ENCODE results near the gene IQGAP1. TPM values are rescaled to one million over a fixed set of nuclear protein-coding genes. Genes with fewer than 3 reads are reported as not detected.

Gene IQGAP1
- total and polyA plus RNA-seq, 2 of the 13 experiments (the other 11 are each of a cell fraction or from before 2014, with no cell fraction given): 29.5 to 37.9 TPM

- TF ChIP-seq ZBTB40 (IDR thresholded peaks at IDR 0.05) (no peak), ZBTB40 (CRISPR knock-in tag; IDR thresholded peaks at IDR 0.05) (no peak), JUN (CRISPR knock-in tag; IDR thresholded peaks at IDR 0.05) (no peak), ZSCAN12 (CRISPR knock-in tag; IDR thresholded peaks at IDR 0.05) (no peak), E2F1 (CRISPR knock-in tag; IDR thresholded peaks at IDR 0.05) (no peak), SIX1 (CRISPR knock-in tag; IDR thresholded peaks at IDR 0.05; ENCODE audit: borderline replicate concordance) (no peak), ZIK1 (CRISPR knock-in tag; IDR thresholded peaks at IDR 0.05; ENCODE audit: borderline replicate concordance, low read depth) (no peak), ZFP82 (CRISPR knock-in tag; IDR thresholded peaks at IDR 0.05; ENCODE audit: borderline replicate concordance) (no peak), NFE2L1 (CRISPR knock-in tag; IDR thresholded peaks at IDR 0.05; ENCODE audit: borderline replicate concordance) (no peak)
- TF ChIP-seq, protein P1, sequence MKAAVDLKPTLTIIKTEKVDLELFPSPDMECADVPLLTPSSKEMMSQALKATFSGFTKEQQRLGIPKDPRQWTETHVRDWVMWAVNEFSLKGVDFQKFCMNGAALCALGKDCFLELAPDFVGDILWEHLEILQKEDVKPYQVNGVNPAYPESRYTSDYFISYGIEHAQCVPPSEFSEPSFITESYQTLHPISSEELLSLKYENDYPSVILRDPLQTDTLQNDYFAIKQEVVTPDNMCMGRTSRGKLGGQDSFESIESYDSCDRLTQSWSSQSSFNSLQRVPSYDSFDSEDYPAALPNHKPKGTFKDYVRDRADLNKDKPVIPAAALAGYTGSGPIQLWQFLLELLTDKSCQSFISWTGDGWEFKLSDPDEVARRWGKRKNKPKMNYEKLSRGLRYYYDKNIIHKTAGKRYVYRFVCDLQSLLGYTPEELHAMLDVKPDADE (CRISPR knock-in tag; IDR thresholded peaks at IDR 0.05): no peak
- TF ChIP-seq, protein P2, sequence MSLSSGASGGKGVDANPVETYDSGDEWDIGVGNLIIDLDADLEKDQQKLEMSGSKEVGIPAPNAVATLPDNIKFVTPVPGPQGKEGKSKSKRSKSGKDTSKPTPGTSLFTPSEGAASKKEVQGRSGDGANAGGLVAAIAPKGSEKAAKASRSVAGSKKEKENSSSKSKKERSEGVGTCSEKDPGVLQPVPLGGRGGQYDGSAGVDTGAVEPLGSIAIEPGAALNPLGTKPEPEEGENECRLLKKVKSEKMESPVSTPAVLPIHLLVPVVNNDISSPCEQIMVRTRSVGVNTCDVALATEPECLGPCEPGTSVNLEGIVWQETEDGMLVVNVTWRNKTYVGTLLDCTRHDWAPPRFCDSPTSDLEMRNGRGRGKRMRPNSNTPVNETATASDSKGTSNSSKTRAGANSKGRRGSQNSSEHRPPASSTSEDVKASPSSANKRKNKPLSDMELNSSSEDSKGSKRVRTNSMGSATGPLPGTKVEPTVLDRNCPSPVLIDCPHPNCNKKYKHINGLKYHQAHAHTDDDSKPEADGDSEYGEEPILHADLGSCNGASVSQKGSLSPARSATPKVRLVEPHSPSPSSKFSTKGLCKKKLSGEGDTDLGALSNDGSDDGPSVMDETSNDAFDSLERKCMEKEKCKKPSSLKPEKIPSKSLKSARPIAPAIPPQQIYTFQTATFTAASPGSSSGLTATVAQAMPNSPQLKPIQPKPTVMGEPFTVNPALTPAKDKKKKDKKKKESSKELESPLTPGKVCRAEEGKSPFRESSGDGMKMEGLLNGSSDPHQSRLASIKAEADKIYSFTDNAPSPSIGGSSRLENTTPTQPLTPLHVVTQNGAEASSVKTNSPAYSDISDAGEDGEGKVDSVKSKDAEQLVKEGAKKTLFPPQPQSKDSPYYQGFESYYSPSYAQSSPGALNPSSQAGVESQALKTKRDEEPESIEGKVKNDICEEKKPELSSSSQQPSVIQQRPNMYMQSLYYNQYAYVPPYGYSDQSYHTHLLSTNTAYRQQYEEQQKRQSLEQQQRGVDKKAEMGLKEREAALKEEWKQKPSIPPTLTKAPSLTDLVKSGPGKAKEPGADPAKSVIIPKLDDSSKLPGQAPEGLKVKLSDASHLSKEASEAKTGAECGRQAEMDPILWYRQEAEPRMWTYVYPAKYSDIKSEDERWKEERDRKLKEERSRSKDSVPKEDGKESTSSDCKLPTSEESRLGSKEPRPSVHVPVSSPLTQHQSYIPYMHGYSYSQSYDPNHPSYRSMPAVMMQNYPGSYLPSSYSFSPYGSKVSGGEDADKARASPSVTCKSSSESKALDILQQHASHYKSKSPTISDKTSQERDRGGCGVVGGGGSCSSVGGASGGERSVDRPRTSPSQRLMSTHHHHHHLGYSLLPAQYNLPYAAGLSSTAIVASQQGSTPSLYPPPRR (CRISPR knock-in tag; IDR thresholded peaks at IDR 0.05; ENCODE audit: borderline replicate concordance): no peak
Observed at GRCh38 chr15:90407871-90408317, 19.9 kb downstream of the IQGAP1 start (continued).

All from HepG2 (cell line).